ENCODE measurements around the gene HTR3D. TPM values are rescaled to one million over a fixed set of nuclear protein-coding genes. Genes with fewer than 3 reads are reported as not detected.
"Not testable (repeated sequence)": the region's sequence is repeated elsewhere in the genome, so short reads cannot be mapped to it uniquely, and the experiment has no call there.

Gene HTR3D
- not detected in 2 replicates for total RNA-seq

GRCh38 chr3:184031187-184031792, at the start of gene HTR3D:
TSS of gene HTR3D (plus strand) at chr3:184031742. CDS start at chr3:184031742, 0 bp downstream.
- no peak for DNase-seq (ENCODE audit: low read depth in 2 of 2)

GRCh38 chr3:183981990-183982644, 49.4 kb upstream of the HTR3D start:
- DNase-seq (ENCODE audit: low read depth in 2 of 2): no peak

- DNase-seq (ENCODE audit: low read depth in 2 of 2): no peak
These were observed 47.3 kb upstream of the HTR3D start for GRCh38 chr3:183984127-183984740.

- DNase-seq (ENCODE audit: low read depth in 2 of 2): no peak
These were observed 46.5 kb upstream of the HTR3D start for GRCh38 chr3:183984749-183985729.

GRCh38 chr3:183987000-183987600, 44.4 kb upstream of the HTR3D start:
- DNase-seq (ENCODE audit: low read depth in 2 of 2): no peak

GRCh38 chr3:183988216-183988790, 43.2 kb upstream of the HTR3D start:
- DNase-seq (ENCODE audit: low read depth in 2 of 2): no peak

- DNase-seq (ENCODE audit: low read depth in 2 of 2): no peak
These were observed 40.1 kb upstream of the HTR3D start for GRCh38 chr3:183991403-183991802.

- DNase-seq (ENCODE audit: low read depth in 2 of 2): no peak
These were observed 29.8 kb upstream of the HTR3D start for GRCh38 chr3:184001761-184002160.

- DNase-seq (ENCODE audit: low read depth in 2 of 2): no peak
These were observed 29.1 kb upstream of the HTR3D start for GRCh38 chr3:184002469-184002868.

GRCh38 chr3:184003187-184003967, 28.2 kb upstream of the HTR3D start:
- peak in 1 of 2 donors; percentile 53 for DNase-seq (ENCODE audit: low read depth in 2 of 2)

GRCh38 chr3:184004476-184004875, 27.1 kb upstream of the HTR3D start:
- no peak for DNase-seq (ENCODE audit: low read depth in 2 of 2)

GRCh38 chr3:184005941-184006507, 25.5 kb upstream of the HTR3D start:
- DNase-seq (ENCODE audit: low read depth in 2 of 2): peak; percentile 28 to 83

GRCh38 chr3:184007143-184007813, 24.3 kb upstream of the HTR3D start:
- DNase-seq (ENCODE audit: low read depth in 2 of 2): not testable (repeated sequence)

GRCh38 chr3:184008161-184008560, 23.4 kb upstream of the HTR3D start:
- no peak for DNase-seq (ENCODE audit: low read depth in 2 of 2)

GRCh38 chr3:184011230-184011876, 20.2 kb upstream of the HTR3D start:
- no peak for DNase-seq (ENCODE audit: low read depth in 2 of 2)

- DNase-seq (ENCODE audit: low read depth in 2 of 2): no peak
These were observed 19.3 kb upstream of the HTR3D start for GRCh38 chr3:184011937-184012889.

GRCh38 chr3:184015381-184016019, 16.0 kb upstream of the HTR3D start:
- DNase-seq (ENCODE audit: low read depth in 2 of 2): no peak
